K562 (cell line): ENCODE measurements around the gene RNF222. TPM values are rescaled to one million over a fixed set of nuclear protein-coding genes. Genes with fewer than 3 reads are reported as not detected.

Experiments used
- ADNP ChIP-seq: fragments of 200-800 bp; sonication (Bioruptor generic); IDR thresholded peaks from 2 replicates; pipeline ENCODE4 v1.6.1; 2016; ENCODE audit warnings: missing genetic modification characterization, missing compliant biosample characterization
- BACH1 ChIP-seq: fragments of 200-800 bp; sonication (Bioruptor generic); IDR thresholded peaks from 2 replicates; pipeline ENCODE4 v1.6.1; 2016; ENCODE audit warnings: missing genetic modification characterization, missing compliant biosample characterization
- BCOR ChIP-seq: fragments of 450-650 bp; IDR thresholded peaks from 2 replicates; pipeline ENCODE4 v1.6.1; 2016
- CEBPB ChIP-seq: fragments of 450-650 bp; IDR thresholded peaks from 2 replicates; pipeline ENCODE4 v1.6.1; 2016; ENCODE audit warnings: missing genetic modification characterization, missing compliant biosample characterization
- DPF2 ChIP-seq: fragments of 450-650 bp; IDR thresholded peaks from 2 replicates; pipeline ENCODE4 v1.6.1; 2016
- ESRRA ChIP-seq: fragments of 450-650 bp; IDR thresholded peaks from 2 replicates; pipeline ENCODE4 v1.6.1; 2014; ENCODE audit warnings: low read depth, mild to moderate bottlenecking, moderate library complexity, borderline replicate concordance
- FOXJ2 ChIP-seq: fragments of 200-800 bp; sonication (Bioruptor generic); IDR thresholded peaks from 2 replicates; pipeline ENCODE4 v1.6.1; 2016; ENCODE audit warnings: missing genetic modification characterization, missing compliant biosample characterization
- HDAC3 ChIP-seq: fragments of 450-650 bp; IDR thresholded peaks from 2 replicates; pipeline ENCODE4 v1.6.1; 2018; ENCODE audit warnings: borderline replicate concordance, mild to moderate bottlenecking, moderate library complexity; ENCODE audit not compliant: partially characterized antibody
- KDM1A ChIP-seq, 2 experiments: fragments of 450-650 bp; IDR thresholded peaks; 2 replicates each; pipeline ENCODE4 v1.6.1; 2016; ENCODE audit warnings: mild to moderate bottlenecking in 2 of 2
- MAFG ChIP-seq: fragments of 450-650 bp; conservative IDR thresholded peaks from 2 replicates; pipeline ENCODE4 v1.6.1; 2016; ENCODE audit warnings: missing genetic modification characterization, missing compliant biosample characterization
- NEUROD1 ChIP-seq: fragments of 150-350 bp; IDR thresholded peaks from 2 replicates; pipeline ENCODE4 v1.6.1; 2014; ENCODE audit warnings: borderline replicate concordance, low read length, low read depth; ENCODE audit not compliant: partially characterized antibody
- NR2C1 ChIP-seq, 2 experiments: fragments of 450-650 bp; IDR thresholded peaks; 2 replicates each; pipeline ENCODE4 v1.6.1; 2017; ENCODE audit warnings: mild to moderate bottlenecking in 2 of 2, antibody characterized with exemption in 1 of 2, inconsistent platforms in 1 of 2, missing compliant biosample characterization in 1 of 2, missing genetic modification characterization in 1 of 2
- SMAD1 ChIP-seq: fragments of 150-350 bp; IDR thresholded peaks from 2 replicates; pipeline ENCODE4 v1.6.1; 2014; ENCODE audit warnings: low read length, low read depth; ENCODE audit not compliant: partially characterized antibody
- SMARCE1 ChIP-seq: fragments of 450-650 bp; IDR thresholded peaks from 2 replicates; pipeline ENCODE4 v1.7.1; 2016; ENCODE audit warnings: mild to moderate bottlenecking
- ZNF143 ChIP-seq: sonication (generic); formaldehyde crosslinking; IDR thresholded peaks from 2 replicates; pipeline ENCODE4 v1.9.0; 2022; ENCODE audit warnings: mild to moderate bottlenecking, missing genetic modification reagents
- ZNF384 ChIP-seq: IDR thresholded peaks from 2 replicates; pipeline ENCODE4 v1.6.1; 2012; ENCODE audit warnings: low read depth, low read length, improper control_type of control experiment
- ZNF75A ChIP-seq: fragments of 450-650 bp; formaldehyde crosslinking; IDR thresholded peaks from 2 replicates; pipeline ENCODE4 v1.4.0; 2020; ENCODE audit warnings: mild to moderate bottlenecking
- polyA plus RNA-seq, 8 experiments: library from polyadenylated mRNA; depleted of rRNA in 4 of 8; stranded (reverse) in 5 of 8; unstranded in 3 of 8; fragments of >200 nt; fragmentation: Nextera tagmentation in 2 of 8; fragmentation: Illumina TruSeq in 1 of 8; extraction: Ambion mirVana in 2 of 8; extraction: Trizol in 1 of 8; gene quantifications; 2 replicates each; pipeline versions ENCODE4 v1.2.1 to v1.2.3, GENCODE V29; 2011 to 2014; ENCODE audit warnings: inconsistent platforms in 1 of 8, missing spikeins in 1 of 8
- total RNA-seq, 7 experiments: library from RNA; depleted of rRNA in 6 of 7; stranded (reverse); fragments of >200 nt in 6 of 7; fragmentation: Illumina TruSeq in 2 of 7; extraction: Trizol in 2 of 7; gene quantifications; 2 replicates each; pipeline versions ENCODE4 v1.2.1 to v1.2.3, GENCODE V29; 2011 to 2021; ENCODE audit warnings: low replicate concordance in 1 of 7
- TF ChIP-seq, protein P1 (sequence below): sonication (generic); formaldehyde crosslinking; IDR thresholded peaks from 2 replicates; pipeline ENCODE4 v1.8.1; 2023; ENCODE audit warnings: missing genetic modification reagents, mild to moderate bottlenecking, borderline replicate concordance
- TF ChIP-seq, protein P2 (sequence below): sonication (generic); formaldehyde crosslinking; IDR thresholded peaks from 2 replicates; pipeline ENCODE4 v1.8.1; 2022; ENCODE audit warnings: missing genetic modification reagents
- TF ChIP-seq, protein P3 (sequence below): sonication (generic); formaldehyde crosslinking; IDR thresholded peaks from 2 replicates; pipeline ENCODE4 v1.9.0; 2022; ENCODE audit warnings: mild to moderate bottlenecking, missing genetic modification reagents
- TF ChIP-seq, protein P4 (sequence below): fragments of 450-650 bp; IDR thresholded peaks from 2 replicates; pipeline ENCODE4 v1.6.1; 2016; ENCODE audit warnings: low read depth, mild to moderate bottlenecking, moderate library complexity

Gene RNF222
- total and polyA plus RNA-seq, 9 of the 15 experiments (the other 6 are each of a cell fraction or from before 2014, with no cell fraction given) = not detected

DNA sequence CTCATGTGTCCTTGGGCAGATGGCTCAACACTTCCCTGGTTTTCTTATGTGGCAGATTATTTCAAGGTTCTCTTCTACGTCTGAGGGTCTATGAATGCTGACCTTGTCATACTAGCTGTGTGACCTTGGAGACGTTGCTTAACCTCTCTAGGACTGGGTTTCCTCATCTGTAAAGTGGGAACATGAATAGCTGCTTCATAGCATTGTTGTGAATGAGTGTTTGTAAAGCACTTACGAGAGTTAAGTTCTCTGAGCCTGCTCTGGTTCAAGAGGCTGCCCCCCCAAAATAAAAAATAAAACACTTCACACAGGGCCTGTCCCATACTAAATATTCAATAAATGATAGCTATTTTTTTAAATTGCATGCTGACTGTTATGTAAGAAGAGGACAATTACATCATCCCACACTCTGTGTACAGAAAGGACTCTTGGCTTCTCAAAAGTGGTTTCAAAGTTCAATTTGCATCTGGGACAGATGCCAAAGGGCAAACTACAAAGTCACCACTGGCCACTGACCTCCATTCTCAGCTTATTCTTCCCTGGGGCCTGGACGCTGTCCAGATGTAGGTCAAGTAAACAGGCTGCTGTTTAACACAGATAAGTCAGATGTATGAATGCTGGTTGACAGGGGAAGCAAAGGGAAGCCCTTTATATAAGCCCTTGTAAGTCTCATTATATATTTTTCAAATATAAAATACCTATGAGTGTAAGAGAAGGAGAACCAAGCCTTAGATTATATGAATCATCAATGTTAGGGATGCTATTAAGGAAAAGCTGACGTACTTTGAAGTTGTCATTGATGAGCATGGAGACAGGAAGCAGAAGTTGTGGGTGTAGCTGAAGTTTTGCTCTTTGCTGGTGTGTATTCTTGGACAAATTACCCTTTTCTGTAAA lies 22.7 kb upstream of the RNF222 start (continued):
- TF ChIP-seq, protein P1, sequence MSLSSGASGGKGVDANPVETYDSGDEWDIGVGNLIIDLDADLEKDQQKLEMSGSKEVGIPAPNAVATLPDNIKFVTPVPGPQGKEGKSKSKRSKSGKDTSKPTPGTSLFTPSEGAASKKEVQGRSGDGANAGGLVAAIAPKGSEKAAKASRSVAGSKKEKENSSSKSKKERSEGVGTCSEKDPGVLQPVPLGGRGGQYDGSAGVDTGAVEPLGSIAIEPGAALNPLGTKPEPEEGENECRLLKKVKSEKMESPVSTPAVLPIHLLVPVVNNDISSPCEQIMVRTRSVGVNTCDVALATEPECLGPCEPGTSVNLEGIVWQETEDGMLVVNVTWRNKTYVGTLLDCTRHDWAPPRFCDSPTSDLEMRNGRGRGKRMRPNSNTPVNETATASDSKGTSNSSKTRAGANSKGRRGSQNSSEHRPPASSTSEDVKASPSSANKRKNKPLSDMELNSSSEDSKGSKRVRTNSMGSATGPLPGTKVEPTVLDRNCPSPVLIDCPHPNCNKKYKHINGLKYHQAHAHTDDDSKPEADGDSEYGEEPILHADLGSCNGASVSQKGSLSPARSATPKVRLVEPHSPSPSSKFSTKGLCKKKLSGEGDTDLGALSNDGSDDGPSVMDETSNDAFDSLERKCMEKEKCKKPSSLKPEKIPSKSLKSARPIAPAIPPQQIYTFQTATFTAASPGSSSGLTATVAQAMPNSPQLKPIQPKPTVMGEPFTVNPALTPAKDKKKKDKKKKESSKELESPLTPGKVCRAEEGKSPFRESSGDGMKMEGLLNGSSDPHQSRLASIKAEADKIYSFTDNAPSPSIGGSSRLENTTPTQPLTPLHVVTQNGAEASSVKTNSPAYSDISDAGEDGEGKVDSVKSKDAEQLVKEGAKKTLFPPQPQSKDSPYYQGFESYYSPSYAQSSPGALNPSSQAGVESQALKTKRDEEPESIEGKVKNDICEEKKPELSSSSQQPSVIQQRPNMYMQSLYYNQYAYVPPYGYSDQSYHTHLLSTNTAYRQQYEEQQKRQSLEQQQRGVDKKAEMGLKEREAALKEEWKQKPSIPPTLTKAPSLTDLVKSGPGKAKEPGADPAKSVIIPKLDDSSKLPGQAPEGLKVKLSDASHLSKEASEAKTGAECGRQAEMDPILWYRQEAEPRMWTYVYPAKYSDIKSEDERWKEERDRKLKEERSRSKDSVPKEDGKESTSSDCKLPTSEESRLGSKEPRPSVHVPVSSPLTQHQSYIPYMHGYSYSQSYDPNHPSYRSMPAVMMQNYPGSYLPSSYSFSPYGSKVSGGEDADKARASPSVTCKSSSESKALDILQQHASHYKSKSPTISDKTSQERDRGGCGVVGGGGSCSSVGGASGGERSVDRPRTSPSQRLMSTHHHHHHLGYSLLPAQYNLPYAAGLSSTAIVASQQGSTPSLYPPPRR (CRISPR knock-in tag) = no peak
- TF ChIP-seq BCOR (peak; percentile 85; the same call in 1 of the 2 replicates), ZNF143 (CRISPR knock-in tag) (no peak), SMAD1 (peak; percentile 94), FOXJ2 (tag) (peak; percentile 96), NR2C1 (IDR thresholded peaks at IDR 0.05) (peak; percentile 83), NR2C1 (tag; IDR thresholded peaks at IDR 0.05) (peak; percentile 88), CEBPB (peak; percentile 94), HDAC3 (peak; percentile 92), DPF2 (peak; percentile 96), ESRRA (peak; percentile 94), KDM1A (IDR thresholded peaks at IDR 0.05) (peak; percentile 85 to 93), ZNF384 (peak; percentile 78), SMARCE1 (peak; percentile 91), BACH1 (tag) (0 out of 2 replicates have a peak, but pooled peaks have one; percentile 17), ADNP (tag) (0 out of 2 replicates have a peak, but pooled peaks have one; percentile 13), MAFG (peak; percentile 51; the same call in 1 of the 2 replicates), NEUROD1 (peak; percentile 42), ZNF75A (CRISPR knock-in tag) (no peak)
- TF ChIP-seq, protein P2, sequence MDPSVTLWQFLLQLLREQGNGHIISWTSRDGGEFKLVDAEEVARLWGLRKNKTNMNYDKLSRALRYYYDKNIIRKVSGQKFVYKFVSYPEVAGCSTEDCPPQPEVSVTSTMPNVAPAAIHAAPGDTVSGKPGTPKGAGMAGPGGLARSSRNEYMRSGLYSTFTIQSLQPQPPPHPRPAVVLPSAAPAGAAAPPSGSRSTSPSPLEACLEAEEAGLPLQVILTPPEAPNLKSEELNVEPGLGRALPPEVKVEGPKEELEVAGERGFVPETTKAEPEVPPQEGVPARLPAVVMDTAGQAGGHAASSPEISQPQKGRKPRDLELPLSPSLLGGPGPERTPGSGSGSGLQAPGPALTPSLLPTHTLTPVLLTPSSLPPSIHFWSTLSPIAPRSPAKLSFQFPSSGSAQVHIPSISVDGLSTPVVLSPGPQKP (CRISPR knock-in tag) = no peak
- TF ChIP-seq, protein P3, sequence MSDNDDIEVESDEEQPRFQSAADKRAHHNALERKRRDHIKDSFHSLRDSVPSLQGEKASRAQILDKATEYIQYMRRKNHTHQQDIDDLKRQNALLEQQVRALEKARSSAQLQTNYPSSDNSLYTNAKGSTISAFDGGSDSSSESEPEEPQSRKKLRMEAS (CRISPR knock-in tag) = no peak
- TF ChIP-seq, protein P4, sequence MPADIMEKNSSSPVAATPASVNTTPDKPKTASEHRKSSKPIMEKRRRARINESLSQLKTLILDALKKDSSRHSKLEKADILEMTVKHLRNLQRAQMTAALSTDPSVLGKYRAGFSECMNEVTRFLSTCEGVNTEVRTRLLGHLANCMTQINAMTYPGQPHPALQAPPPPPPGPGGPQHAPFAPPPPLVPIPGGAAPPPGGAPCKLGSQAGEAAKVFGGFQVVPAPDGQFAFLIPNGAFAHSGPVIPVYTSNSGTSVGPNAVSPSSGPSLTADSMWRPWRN = peak; percentile 62; the same call in 1 of the 2 replicates
